H1 (cell line): ENCODE measurements around the gene VIT. TPM values are rescaled to one million over a fixed set of nuclear protein-coding genes. Genes with fewer than 3 reads are reported as not detected.

Experiments
- CTCF ChIA-PET: fragments of 300-600 bp; sonication (Branson Sonifier 250); formaldehyde crosslinking; loops from one replicate; lab custom pipeline; 2021; ENCODE audit not compliant: partially characterized antibody; lab: Charles Lee
- POLR2A ChIA-PET: fragments of 300-600 bp; sonication (Branson Sonifier 250); formaldehyde crosslinking; loops from one replicate; lab custom pipeline; 2021; ENCODE audit warnings: inconsistent platforms; ENCODE audit not compliant: partially characterized antibody; lab: Charles Lee
- DNase-seq, 2 experiments: peaks; one replicate each; pipeline versions ENCODE4 v3.0.0 to v3.0.0-alpha.2; 2010 to 2022; ENCODE audit warnings: low spot score in 2 of 2, low read depth in 1 of 2, mixed read lengths in 1 of 2
- FAIRE-seq: peaks from 2 replicates; lab custom pipeline; 2011; peaks lifted over from hg19 to GRCh38; lab: Jason Lieb, UNC
- H2AFZ ChIP-seq: 2 replicates; pipeline ENCODE4 v1.8.1; 2012; ENCODE audit warnings: low read length, inconsistent platforms
- H2AK5ac ChIP-seq: 2 replicates; pipeline ENCODE4 v1.6.1; 2013; ENCODE audit warnings: low read depth, low read length
- H2BK120ac ChIP-seq: replicated peaks from 2 replicates; pipeline ENCODE3; 2013; ENCODE audit warnings: low read depth, low read length, inconsistent platforms
- H2BK12ac ChIP-seq: 2 replicates; pipeline ENCODE4 v1.6.1; 2013; ENCODE audit warnings: low read depth, low read length
- H2BK15ac ChIP-seq: 2 replicates; pipeline ENCODE4 v1.6.1; 2013; ENCODE audit warnings: low read length
- H2BK20ac ChIP-seq: 2 replicates; pipeline ENCODE4 v1.6.1; 2013; ENCODE audit warnings: low read length
- H2BK5ac ChIP-seq: 2 replicates; pipeline ENCODE4 v1.6.1; 2013; ENCODE audit warnings: low read depth, low read length
- H3K14ac ChIP-seq: 2 replicates; pipeline ENCODE4 v1.6.1; 2013; ENCODE audit warnings: inconsistent platforms; ENCODE audit not compliant: insufficient read length
- H3K18ac ChIP-seq: 2 replicates; pipeline ENCODE4 v1.6.1; 2013; ENCODE audit warnings: low read length; ENCODE audit errors: extremely low read depth
- H3K23ac ChIP-seq: 2 replicates; pipeline ENCODE4 v1.6.1; 2013; ENCODE audit warnings: inconsistent platforms; ENCODE audit not compliant: insufficient read length
- H3K23me2 ChIP-seq: 2 replicates; pipeline ENCODE4 v1.6.1; 2013; ENCODE audit warnings: low read depth, low read length
- H3K27ac ChIP-seq: 2 replicates; pipeline ENCODE4 v1.6.1; 2011; ENCODE audit warnings: low read depth, low read length, inconsistent platforms
- H3K27me3 ChIP-seq, 4 experiments: replicated peaks in 1 of 4; 1 replicate in 1 of 4; 2 replicates in 3 of 4; pipeline versions ENCODE4 v1.6.1 to v1.8.1; 2011 to 2013; ENCODE audit warnings: low read length in 3 of 4, mild to moderate bottlenecking in 3 of 4, inconsistent platforms in 2 of 4, mixed read lengths in 2 of 4, moderate library complexity in 1 of 4; ENCODE audit not compliant: control insufficient read depth in 3 of 4, insufficient read depth in 3 of 4; ENCODE audit errors: extremely low read depth in 1 of 4
- H3K36me3 ChIP-seq, 4 experiments: 2 replicates each; pipeline versions ENCODE4 v1.6.1 to v1.8.1; 2011 to 2013; ENCODE audit warnings: mild to moderate bottlenecking in 4 of 4, low read length in 3 of 4, moderate library complexity in 2 of 4, control low read depth in 1 of 4, inconsistent platforms in 1 of 4; ENCODE audit not compliant: insufficient read depth in 4 of 4, control insufficient read depth in 2 of 4
- H3K4ac ChIP-seq: replicated peaks from 2 replicates; pipeline ENCODE3; 2013; ENCODE audit warnings: low read length, low read depth, mixed read lengths, inconsistent platforms; ENCODE audit not compliant: insufficient read length
- H3K4me1 ChIP-seq, 4 experiments: replicated peaks in 1 of 4; 1 replicate in 1 of 4; 2 replicates in 3 of 4; pipeline versions ENCODE4 v1.6.1 to v1.8.1; 2011 to 2013; ENCODE audit warnings: low read length in 3 of 4, inconsistent platforms in 2 of 4, mixed read lengths in 1 of 4; ENCODE audit not compliant: insufficient read depth in 4 of 4, control insufficient read depth in 3 of 4
- H3K4me2 ChIP-seq, 2 experiments: 2 replicates each; pipeline versions ENCODE4 v1.6.1 to v1.8.1; 2011 to 2013; ENCODE audit warnings: low read depth in 2 of 2, low read length in 2 of 2, control low read depth in 1 of 2, inconsistent platforms in 1 of 2, mild to moderate bottlenecking in 1 of 2; ENCODE audit not compliant: insufficient read depth in 1 of 2
- H3K4me3 ChIP-seq, 4 experiments: fragments of 200-600, 300-600 bp in 1 of 4; sonication (generic), shearing (Covaris generic), sonication (Bioruptor Twin) in 1 of 4; 2 replicates each; pipeline versions ENCODE4 v1.5.1 to v1.8.1; 2011 to 2016; ENCODE audit warnings: low read length in 4 of 4, low read depth in 3 of 4, control low read depth in 2 of 4, inconsistent platforms in 2 of 4, mild to moderate bottlenecking in 2 of 4, mixed read lengths in 1 of 4, moderate library complexity in 1 of 4; ENCODE audit not compliant: insufficient read depth in 2 of 4; ENCODE audit errors: extremely low read depth in 1 of 4
- H3K56ac ChIP-seq: replicated peaks from 2 replicates; pipeline ENCODE3; 2013; ENCODE audit warnings: low read depth, mild to moderate bottlenecking, mixed read lengths, low read length, inconsistent platforms; ENCODE audit not compliant: insufficient read length
- H3K79me1 ChIP-seq: 2 replicates; pipeline ENCODE4 v1.6.1; 2013; ENCODE audit warnings: low read depth, low read length, control low read depth
- H3K79me2 ChIP-seq, 2 experiments: 2 replicates each; pipeline versions ENCODE4 v1.6.1 to v1.8.1; 2012 to 2013; ENCODE audit warnings: low read length in 2 of 2, mild to moderate bottlenecking in 2 of 2, inconsistent platforms in 1 of 2; ENCODE audit not compliant: insufficient read depth in 2 of 2, control insufficient read depth in 1 of 2
- H3K9ac ChIP-seq, 4 experiments: replicated peaks in 1 of 4; 1 replicate in 1 of 4; 2 replicates in 3 of 4; pipeline versions ENCODE4 v1.6.1 to v1.8.1; 2011 to 2013; ENCODE audit warnings: low read depth in 3 of 4, low read length in 3 of 4, control low read depth in 2 of 4, mild to moderate bottlenecking in 2 of 4, moderate library complexity in 2 of 4, inconsistent platforms in 1 of 4; ENCODE audit errors: extremely low read depth in 1 of 4
- H3K9me3 ChIP-seq, 2 experiments: 2 replicates each; pipeline versions ENCODE4 v1.6.1 to v1.8.1; 2012 to 2013; ENCODE audit warnings: mild to moderate bottlenecking in 2 of 2, moderate library complexity in 2 of 2, control low read depth in 1 of 2, inconsistent platforms in 1 of 2, low read depth in 1 of 2, low read length in 1 of 2, mixed read lengths in 1 of 2; ENCODE audit not compliant: insufficient read depth in 2 of 2
- H4K20me1 ChIP-seq, 2 experiments: replicated peaks in 1 of 2; 2 replicates each; pipeline versions ENCODE3 to v1.8.1; 2011 to 2013; ENCODE audit warnings: inconsistent platforms in 2 of 2, low read length in 2 of 2, mild to moderate bottlenecking in 1 of 2; ENCODE audit not compliant: insufficient read depth in 2 of 2, control insufficient read depth in 1 of 2
- H4K5ac ChIP-seq: 2 replicates; pipeline ENCODE4 v1.6.1; 2013; ENCODE audit warnings: low read length, low read depth, mixed read lengths, inconsistent platforms; ENCODE audit not compliant: insufficient read length
- H4K8ac ChIP-seq: 2 replicates; pipeline ENCODE4 v1.8.0; 2013; ENCODE audit warnings: mild to moderate bottlenecking, moderate library complexity, low read length, inconsistent platforms; ENCODE audit not compliant: insufficient read depth; ENCODE audit errors: extremely low read depth
- H4K91ac ChIP-seq: replicated peaks from 2 replicates; pipeline ENCODE3; 2013; ENCODE audit warnings: low read length, mixed read lengths, inconsistent platforms; ENCODE audit not compliant: insufficient read length
- E2F6 ChIP-seq: IDR thresholded peaks from 2 replicates; pipeline ENCODE4 v1.6.1; 2012; ENCODE audit warnings: inconsistent platforms
- FOSL1 ChIP-seq: IDR thresholded peaks from 2 replicates; pipeline ENCODE4 v1.6.1; 2011; ENCODE audit warnings: mild to moderate bottlenecking, low read depth, low read length, moderate library complexity; ENCODE audit not compliant: insufficient read depth
- HDAC6 ChIP-seq: IDR thresholded peaks from one replicate; pipeline ENCODE4 v1.7.1; 2012; ENCODE audit warnings: low read depth, mild to moderate bottlenecking, inconsistent platforms, low read length, moderate library complexity
- PHF8 ChIP-seq: fragments of 200-600 bp; sonication (generic); conservative IDR thresholded peaks from 2 replicates; pipeline ENCODE4 v1.7.1; 2012; ENCODE audit warnings: low read depth, mild to moderate bottlenecking, inconsistent platforms, low read length, moderate library complexity
- RNF2 ChIP-seq: fragments of 200-900, 300-1000 bp; sonication (generic); IDR thresholded peaks from 2 replicates; pipeline ENCODE4 v1.7.1; 2016; ENCODE audit warnings: borderline replicate concordance, low read depth, mild to moderate bottlenecking, antibody characterized with exemption, low read length; ENCODE audit not compliant: poor library complexity, severe bottlenecking; ENCODE audit errors: missing control alignments
- RXRA ChIP-seq: IDR thresholded peaks from 2 replicates; pipeline ENCODE4 v1.6.1; 2011; ENCODE audit warnings: low read depth, mild to moderate bottlenecking, low read length, moderate library complexity; ENCODE audit not compliant: insufficient read depth
- SIN3A ChIP-seq, 2 experiments: IDR thresholded peaks in 1 of 2; conservative IDR thresholded peaks in 1 of 2; 2 replicates each; pipeline ENCODE4 v1.6.1; 2011 to 2012; ENCODE audit warnings: low read length in 2 of 2, improper control_type of control experiment in 1 of 2, low read depth in 1 of 2, mild to moderate bottlenecking in 1 of 2
- SUZ12 ChIP-seq: fragments of 200-600 bp; sonication (generic); IDR thresholded peaks from 2 replicates; pipeline ENCODE4 v1.6.1; 2012; ENCODE audit warnings: mild to moderate bottlenecking, inconsistent platforms, low read length, moderate library complexity, mixed read lengths
- TAF1 ChIP-seq: IDR thresholded peaks from 2 replicates; pipeline ENCODE4 v1.6.1; 2011; ENCODE audit warnings: mild to moderate bottlenecking, low read depth, low read length
- TAF7 ChIP-seq: optimal IDR thresholded peaks from 2 replicates; pipeline ENCODE3; 2011; ENCODE audit warnings: low read depth, mild to moderate bottlenecking, inconsistent platforms, low read length, moderate library complexity, borderline replicate concordance
- TBP ChIP-seq: IDR thresholded peaks from 2 replicates; pipeline ENCODE4 v1.6.1; 2011; ENCODE audit warnings: low read depth, low read length, improper control_type of control experiment
- TEAD4 ChIP-seq: IDR thresholded peaks from 2 replicates; pipeline ENCODE4 v1.6.1; 2012; ENCODE audit warnings: low read depth, low read length, inconsistent platforms, mixed read lengths
- polyA plus RNA-seq, 7 experiments: library from polyadenylated mRNA; depleted of rRNA in 3 of 7; stranded (reverse) in 5 of 7; unstranded in 2 of 7; fragments of >200 nt in 5 of 7; fragments of 200-250 nt in 2 of 7; gene quantifications; 1 replicate in 5 of 7; 2 replicates in 1 of 7; 4 replicates in 1 of 7; pipeline versions ENCODE4 v1.2.1 to v1.2.3, GENCODE V29; 2011 to 2013; ENCODE audit warnings: missing spikeins in 2 of 7, mixed read lengths in 2 of 7
- total RNA-seq: library from RNA; stranded (reverse); fragmentation: NEBNext Ultra II Directional; extraction: Animal tissue kit (Norgen Biotek cat#: 25700); gene quantifications from 2 replicates; pipeline ENCODE4 v1.2.1, GENCODE V29; 2021

Gene VIT
- total and polyA plus RNA-seq, 2 of the 8 experiments (the other 6 are each of a cell fraction or from before 2014, with no cell fraction given) = 0.03 TPM; not detected in 1

DNA sequence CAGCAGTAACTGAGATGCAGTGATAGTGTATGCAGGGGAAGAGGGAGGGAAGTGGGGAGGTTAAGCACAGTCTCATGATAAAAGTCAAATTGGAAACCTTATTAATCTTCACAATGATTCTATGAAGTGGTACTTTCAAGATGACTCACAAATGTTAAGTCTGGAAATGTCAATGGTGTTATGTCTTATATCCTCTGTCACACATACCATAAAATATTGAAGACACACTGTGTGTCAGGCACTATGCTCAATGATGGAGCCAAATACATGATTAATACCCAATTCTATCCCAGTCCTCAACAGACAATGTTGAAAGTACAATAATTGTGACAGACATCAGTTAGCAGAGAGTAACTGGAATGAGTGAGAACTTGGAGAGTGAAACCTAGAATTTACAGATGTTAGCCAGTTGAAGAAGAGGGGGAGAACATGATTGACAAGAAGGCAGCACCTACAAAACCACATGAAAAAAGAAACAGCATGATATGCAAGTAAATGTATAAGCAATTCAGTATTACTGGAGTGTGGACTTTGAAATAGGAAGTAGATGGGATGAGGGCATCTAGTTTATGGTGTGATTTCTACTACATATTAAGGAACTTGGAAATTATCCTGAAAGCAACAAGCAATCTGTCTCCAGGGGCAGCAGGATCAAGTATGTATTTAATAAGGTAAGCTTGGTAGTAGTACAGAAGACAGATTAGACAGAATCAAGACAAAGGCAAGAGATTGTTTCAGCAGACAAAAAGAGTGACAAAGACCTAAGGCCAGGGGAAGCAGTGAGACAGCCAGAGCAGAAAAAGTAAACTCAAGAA lies 162.3 kb downstream of the VIT start:
- H3K23me2 ChIP-seq = no peaks in the 10 kb centered on the region
- no peak overlapping the region for H3K23ac ChIP-seq
- no peak overlapping the region for H3K9ac ChIP-seq
- no peaks in the 10 kb centered on the region for H3K79me2 ChIP-seq
- H3K9me3 ChIP-seq = no peaks in the 10 kb centered on the region
- no peak for FAIRE-seq
- H2BK5ac ChIP-seq = no peak overlapping the region
- no peak overlapping the region for H3K14ac ChIP-seq
- H2AK5ac ChIP-seq = no peak overlapping the region
- H3K18ac ChIP-seq = no peak overlapping the region
- no peak overlapping the region for H4K5ac ChIP-seq
- H2BK12ac ChIP-seq = no peak overlapping the region
- no peak overlapping the region for H3K27ac ChIP-seq
- H4K20me1 ChIP-seq = no peaks in the 10 kb centered on the region
- POLR2A ChIA-PET = interaction anchor here (0.7 kb wide), 1 partner anchor 1847 kb away, joined by 3 read pairs; no protein-coding TSS in a partner anchor
- peaks cover 0 to 44% (median 6%) of the 10 kb centered on the region in 4 experiments; a peak in 6 of 8 replicates for H3K36me3 ChIP-seq
- H3K27me3 ChIP-seq = no peaks in the 10 kb centered on the region
- no peak overlapping the region for H3K4me2 ChIP-seq
- no peak overlapping the region for H2BK15ac ChIP-seq
- CTCF ChIA-PET = interaction anchor here (0.6 to 1.2 kb wide), 2 partner anchors 83 to 100 kb away, joined by 3 read pairs; no protein-coding TSS in a partner anchor
- H4K91ac ChIP-seq = no peak overlapping the region
- no peak overlapping the region for H3K4ac ChIP-seq
- no peak for DNase-seq
- H2BK20ac ChIP-seq = no peak overlapping the region
- H2BK120ac ChIP-seq = no peak overlapping the region
- no peaks in the 10 kb centered on the region; a peak in 1 of 7 replicates for H3K4me1 ChIP-seq
- no peaks in the 10 kb centered on the region for H3K79me1 ChIP-seq
- no peak overlapping the region for H2AFZ ChIP-seq
- H3K4me3 ChIP-seq = no peak overlapping the region
- no peak overlapping the region for H3K56ac ChIP-seq
- H4K8ac ChIP-seq = no peak overlapping the region
- TF ChIP-seq RNF2 (no peak), TAF1 (no peak), SUZ12 (no peak), PHF8 (no peak), HDAC6 (no peak), FOSL1 (no peak), TEAD4 (no peak), SIN3A (conservative IDR thresholded peaks at IDR 0.05 in 1 of 2, IDR thresholded peaks at IDR 0.05 in 1 of 2; ENCODE audit: low read depth in 1 of 2, low read length in 2 of 2) (no peak), TBP (no peak), E2F6 (no peak), RXRA (no peak), TAF7 (no peak)
